ENCODE measurements around the gene RLN3.

DNA sequence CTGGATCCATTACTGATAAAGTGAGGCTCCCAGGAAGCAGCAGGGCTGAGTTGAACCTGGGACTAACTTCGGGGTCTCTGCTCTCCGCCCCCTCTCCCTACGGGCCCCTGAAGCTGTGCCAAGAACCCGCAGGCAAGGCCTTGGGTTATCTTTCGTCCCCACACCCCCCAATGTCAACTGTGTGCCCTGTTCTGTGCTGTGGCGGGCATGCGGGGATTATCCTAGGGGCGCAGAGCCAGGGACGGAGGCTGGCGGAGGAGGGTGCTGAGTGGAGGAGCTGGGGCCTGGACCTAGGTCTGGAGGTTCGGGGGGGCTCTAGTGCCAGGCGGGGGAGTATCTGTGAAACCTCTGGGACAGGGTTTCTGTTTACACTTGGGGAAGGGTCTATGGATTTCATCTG is 48.3 kb upstream of the RLN3 start:
- no peak for TF ChIP-seq POLR2A (IDR thresholded peaks at IDR 0.05; ENCODE audit: extremely low read depth, insufficient read length)
- TF ChIP-seq, protein P1, sequence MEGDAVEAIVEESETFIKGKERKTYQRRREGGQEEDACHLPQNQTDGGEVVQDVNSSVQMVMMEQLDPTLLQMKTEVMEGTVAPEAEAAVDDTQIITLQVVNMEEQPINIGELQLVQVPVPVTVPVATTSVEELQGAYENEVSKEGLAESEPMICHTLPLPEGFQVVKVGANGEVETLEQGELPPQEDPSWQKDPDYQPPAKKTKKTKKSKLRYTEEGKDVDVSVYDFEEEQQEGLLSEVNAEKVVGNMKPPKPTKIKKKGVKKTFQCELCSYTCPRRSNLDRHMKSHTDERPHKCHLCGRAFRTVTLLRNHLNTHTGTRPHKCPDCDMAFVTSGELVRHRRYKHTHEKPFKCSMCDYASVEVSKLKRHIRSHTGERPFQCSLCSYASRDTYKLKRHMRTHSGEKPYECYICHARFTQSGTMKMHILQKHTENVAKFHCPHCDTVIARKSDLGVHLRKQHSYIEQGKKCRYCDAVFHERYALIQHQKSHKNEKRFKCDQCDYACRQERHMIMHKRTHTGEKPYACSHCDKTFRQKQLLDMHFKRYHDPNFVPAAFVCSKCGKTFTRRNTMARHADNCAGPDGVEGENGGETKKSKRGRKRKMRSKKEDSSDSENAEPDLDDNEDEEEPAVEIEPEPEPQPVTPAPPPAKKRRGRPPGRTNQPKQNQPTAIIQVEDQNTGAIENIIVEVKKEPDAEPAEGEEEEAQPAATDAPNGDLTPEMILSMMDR (IDR thresholded peaks at IDR 0.05; ENCODE audit: low read depth, low read length) = no peak

Measured in NB4 (cell line).